ENCODE measurements around the gene SNAI3.

- TF ChIP-seq, protein P1, sequence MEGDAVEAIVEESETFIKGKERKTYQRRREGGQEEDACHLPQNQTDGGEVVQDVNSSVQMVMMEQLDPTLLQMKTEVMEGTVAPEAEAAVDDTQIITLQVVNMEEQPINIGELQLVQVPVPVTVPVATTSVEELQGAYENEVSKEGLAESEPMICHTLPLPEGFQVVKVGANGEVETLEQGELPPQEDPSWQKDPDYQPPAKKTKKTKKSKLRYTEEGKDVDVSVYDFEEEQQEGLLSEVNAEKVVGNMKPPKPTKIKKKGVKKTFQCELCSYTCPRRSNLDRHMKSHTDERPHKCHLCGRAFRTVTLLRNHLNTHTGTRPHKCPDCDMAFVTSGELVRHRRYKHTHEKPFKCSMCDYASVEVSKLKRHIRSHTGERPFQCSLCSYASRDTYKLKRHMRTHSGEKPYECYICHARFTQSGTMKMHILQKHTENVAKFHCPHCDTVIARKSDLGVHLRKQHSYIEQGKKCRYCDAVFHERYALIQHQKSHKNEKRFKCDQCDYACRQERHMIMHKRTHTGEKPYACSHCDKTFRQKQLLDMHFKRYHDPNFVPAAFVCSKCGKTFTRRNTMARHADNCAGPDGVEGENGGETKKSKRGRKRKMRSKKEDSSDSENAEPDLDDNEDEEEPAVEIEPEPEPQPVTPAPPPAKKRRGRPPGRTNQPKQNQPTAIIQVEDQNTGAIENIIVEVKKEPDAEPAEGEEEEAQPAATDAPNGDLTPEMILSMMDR (IDR thresholded peaks at IDR 0.05) = no peak
- TF ChIP-seq POLR2A (IDR thresholded peaks at IDR 0.05) = no peak
These were observed 26.7 kb upstream of the SNAI3 start for GRCh38 chr16:88713054-88713453.

All from thyroid gland (tissue), 4 donors.